Measurements from ENCODE around the gene TRPM5.

DNA sequence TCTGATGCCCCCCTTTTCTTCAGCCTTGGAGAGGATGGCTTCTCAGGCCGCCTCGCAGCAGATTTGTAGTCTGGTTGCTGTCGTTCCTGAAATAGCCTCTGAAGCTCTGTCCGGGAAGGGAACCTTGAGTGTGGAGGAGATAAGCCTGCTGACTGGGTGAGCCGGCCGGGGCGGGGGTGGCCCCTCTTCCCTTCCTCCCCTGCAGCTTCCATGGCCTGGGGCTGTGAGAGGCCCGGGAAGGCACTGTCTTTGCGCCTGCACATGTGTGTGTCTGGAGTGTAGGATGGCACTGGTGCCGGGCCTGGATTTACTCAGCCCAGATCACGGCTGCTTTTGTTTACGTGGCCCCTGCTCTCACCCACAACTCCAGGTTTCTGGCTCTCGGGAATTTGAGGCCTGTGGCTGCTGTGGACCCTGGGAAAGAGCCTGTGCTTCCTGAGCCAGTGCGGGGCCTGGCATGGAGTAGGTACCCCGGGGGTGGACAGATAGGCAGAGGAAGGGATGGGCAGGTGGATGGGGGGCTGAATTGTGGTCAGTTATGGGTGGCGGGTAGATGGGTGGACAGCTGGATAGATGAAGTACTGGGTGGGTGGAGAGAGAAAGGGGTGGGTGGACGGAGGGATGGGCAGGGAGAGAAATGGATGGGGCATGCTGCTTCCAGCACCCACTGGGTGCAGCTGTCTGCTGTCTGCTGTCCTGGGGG is 17.1 kb upstream of the TRPM5 start:
- TF ChIP-seq POLR2AphosphoS5 (IDR thresholded peaks at IDR 0.05; ENCODE audit: low read depth): no peak
- TF ChIP-seq CTCF (IDR thresholded peaks at IDR 0.05; ENCODE audit: insufficient read depth, low read length): no peak
- no peak for TF ChIP-seq REST (IDR thresholded peaks at IDR 0.05; ENCODE audit: insufficient replicate concordance, low read depth)
- no peak for TF ChIP-seq GABPA (IDR thresholded peaks at IDR 0.05; ENCODE audit: low read depth)

Data from HL-60 (cell line).